Measurements from ENCODE around the gene CRMP1. TPM values are rescaled to one million over a fixed set of nuclear protein-coding genes. Genes with fewer than 3 reads are reported as not detected.

CRMP1 gene
- total RNA-seq, 2 donors from 2014 or later: not detected

DNA sequence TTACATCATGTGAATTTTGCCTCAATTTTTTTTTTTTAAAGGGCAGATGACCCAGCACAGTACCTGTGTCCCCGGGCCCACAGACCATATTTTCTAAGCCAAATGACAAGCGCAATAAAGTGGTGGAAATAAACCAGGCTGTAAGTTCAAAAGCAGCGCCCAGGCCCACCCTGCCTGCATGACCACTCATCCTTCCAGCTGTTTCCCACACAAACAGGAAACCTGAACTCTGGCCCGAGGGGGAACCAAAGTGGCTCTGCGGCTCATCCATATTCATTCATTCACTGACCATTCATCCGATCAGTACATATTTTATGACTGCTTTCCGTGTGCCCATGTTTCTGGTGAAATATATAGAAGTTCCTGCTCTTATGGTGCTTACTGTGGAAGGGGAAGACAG lies 33.7 kb upstream of the CRMP1 start:
- no peak for ATAC-seq (replicated peaks in 1 of 2)
- Mint-ChIP-seq H3K4me1 (ENCODE audit: low read depth) (no peaks in the 10 kb centered on the region), H3K27ac (no peak overlapping the region), H3K4me3 (no peak overlapping the region), H3K27me3 (ENCODE audit: low read depth) (peaks cover 6% of the 10 kb centered on the region), H3K36me3 (ENCODE audit: insufficient read depth in 2 of 2) (no peaks in the 10 kb centered on the region), H3K9me3 (no peaks in the 10 kb centered on the region)
- no peak for DNase-seq

DNA sequence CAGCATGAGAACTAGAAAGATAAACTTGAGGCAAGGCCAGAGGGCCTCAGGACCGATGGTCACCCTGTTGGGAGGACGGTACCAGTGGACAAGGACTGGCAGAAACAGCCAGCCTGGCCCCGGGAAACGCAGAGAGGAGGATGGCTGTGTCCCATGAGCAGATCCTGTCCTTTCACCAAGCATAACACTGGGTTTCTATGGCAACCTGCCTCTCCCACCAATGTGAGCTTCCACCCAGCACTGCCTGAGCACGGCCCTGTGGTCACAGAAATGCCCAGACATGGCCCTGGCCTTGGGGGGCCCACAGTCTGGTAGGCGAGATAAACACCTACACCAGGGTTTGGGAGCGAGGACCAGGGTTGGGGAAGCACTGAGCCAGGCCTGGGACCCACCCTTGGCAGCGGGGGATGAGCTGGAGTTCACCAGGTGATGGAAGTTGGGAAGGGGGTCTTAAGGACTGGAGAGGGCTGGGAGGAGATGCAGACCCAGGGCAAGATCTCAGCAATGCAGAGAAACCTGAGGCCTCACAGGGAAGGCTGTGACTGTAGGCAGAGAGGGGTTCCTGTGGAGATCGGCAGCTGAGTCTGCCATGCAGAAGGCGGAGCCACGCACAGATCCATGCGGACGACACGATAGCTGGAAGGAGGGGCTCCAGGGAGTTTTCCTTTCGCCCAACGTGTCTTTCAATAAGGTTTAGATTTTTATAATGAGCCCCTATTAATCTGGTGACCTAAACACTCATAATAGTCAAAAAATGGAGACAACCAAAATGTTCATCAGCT lies 32.7 kb upstream of the CRMP1 start:
- ATAC-seq (replicated peaks in 1 of 2) (no peak), DNase-seq (no peak)
- Mint-ChIP-seq H3K4me3 (no peak overlapping the region), H3K27ac (no peak overlapping the region), H3K4me1 (ENCODE audit: low read depth) (no peaks in the 10 kb centered on the region), H3K27me3 (ENCODE audit: low read depth) (peaks cover 10% of the 10 kb centered on the region), H3K36me3 (ENCODE audit: insufficient read depth in 2 of 2) (no peaks in the 10 kb centered on the region), H3K9me3 (no peaks in the 10 kb centered on the region)

DNA sequence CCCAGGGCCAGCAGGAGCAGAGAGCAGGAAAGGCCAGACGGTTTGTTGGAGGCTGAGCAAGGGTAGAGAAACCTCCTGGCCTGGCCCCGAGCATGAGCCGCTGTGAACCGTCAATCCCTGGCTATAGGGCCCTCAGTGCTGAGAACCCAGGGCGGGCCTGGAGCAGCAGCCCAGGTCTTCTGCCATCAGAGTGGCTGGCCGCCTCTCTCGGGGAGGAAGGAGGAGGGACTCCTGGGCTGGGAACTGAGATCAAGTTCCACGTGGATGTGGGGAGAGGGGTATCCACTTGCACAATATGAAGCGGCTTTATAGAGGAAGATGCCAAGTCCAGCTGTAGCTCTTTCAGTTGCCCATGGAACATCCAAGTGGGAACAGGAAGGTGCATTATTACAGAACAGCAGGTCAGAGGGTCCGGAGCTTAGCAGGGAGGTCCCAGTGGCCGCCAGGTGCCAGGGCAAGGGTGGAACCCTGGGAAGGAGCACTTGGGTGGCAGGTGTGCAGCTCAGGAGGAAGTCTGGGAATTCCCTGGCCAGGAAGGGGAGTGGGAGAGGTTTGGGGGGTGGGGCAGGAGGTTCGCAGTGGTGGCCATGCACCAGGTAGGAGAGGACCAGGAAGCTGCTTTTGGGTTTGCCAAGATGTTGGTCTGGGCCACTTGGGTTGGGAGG lies 31.7 kb upstream of the CRMP1 start:
- no peaks in the 10 kb centered on the region for H3K36me3 Mint-ChIP-seq (ENCODE audit: insufficient read depth in 2 of 2)
- DNase-seq (no peak), ATAC-seq (replicated peaks in 1 of 2) (no peak)
- H3K4me1 Mint-ChIP-seq (ENCODE audit: low read depth): no peaks in the 10 kb centered on the region
- no peak overlapping the region for H3K27ac Mint-ChIP-seq
- H3K4me3 Mint-ChIP-seq: no peak overlapping the region
- peaks cover 8% of the 10 kb centered on the region for H3K27me3 Mint-ChIP-seq (ENCODE audit: low read depth)
- no peaks in the 10 kb centered on the region for H3K9me3 Mint-ChIP-seq

DNA sequence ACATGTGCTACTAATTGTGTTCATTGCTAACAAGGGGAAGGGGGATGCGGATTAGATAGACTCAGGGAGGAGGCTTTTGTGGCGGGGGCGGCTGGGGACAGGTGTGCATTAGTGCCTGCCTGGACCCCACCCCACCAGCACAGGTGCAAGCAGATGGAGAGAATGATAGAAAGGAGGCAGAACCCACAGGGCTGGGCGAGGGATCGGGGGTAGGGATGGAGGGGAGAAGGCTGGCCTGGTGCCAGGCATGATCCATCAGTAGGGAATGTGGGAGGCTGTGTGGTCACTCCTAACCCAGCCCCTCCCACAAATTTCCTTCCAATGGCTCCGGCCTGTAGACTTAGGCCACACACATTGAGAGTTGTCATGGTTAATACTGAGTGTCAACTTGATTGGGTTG lies 30.5 kb upstream of the CRMP1 start:
- no peaks in the 10 kb centered on the region for H3K4me1 Mint-ChIP-seq (ENCODE audit: low read depth)
- ATAC-seq (replicated peaks in 1 of 2) (no peak), DNase-seq (no peak)
- H3K36me3 Mint-ChIP-seq (ENCODE audit: insufficient read depth in 2 of 2): no peaks in the 10 kb centered on the region
- H3K27ac Mint-ChIP-seq: no peak overlapping the region
- no peak overlapping the region for H3K4me3 Mint-ChIP-seq
- peaks cover 8% of the 10 kb centered on the region for H3K27me3 Mint-ChIP-seq (ENCODE audit: low read depth)
- no peaks in the 10 kb centered on the region for H3K9me3 Mint-ChIP-seq

DNA sequence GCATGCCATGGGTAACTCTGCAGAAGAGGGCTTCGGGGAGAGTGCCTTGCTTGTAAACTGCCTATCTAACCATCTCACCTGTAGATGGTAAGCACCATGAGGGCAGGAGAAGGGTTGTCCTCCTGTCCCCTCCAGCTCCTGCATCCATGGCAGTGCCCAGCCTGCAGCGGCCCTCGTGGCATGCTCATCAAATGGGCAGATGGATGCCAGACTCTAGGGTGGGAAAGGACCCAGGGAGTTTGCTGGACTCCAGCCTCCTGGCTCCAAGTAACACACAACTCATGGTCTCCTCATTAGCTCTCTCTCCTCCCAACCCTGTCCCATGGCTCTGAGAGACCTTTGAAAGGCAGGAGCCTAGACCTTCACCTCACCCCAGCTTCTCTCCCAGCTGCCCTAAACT lies 29.7 kb upstream of the CRMP1 start:
- peaks cover 8% of the 10 kb centered on the region for H3K27me3 Mint-ChIP-seq (ENCODE audit: low read depth)
- DNase-seq (no peak), ATAC-seq (replicated peaks in 1 of 2) (no peak)
- H3K36me3 Mint-ChIP-seq (ENCODE audit: insufficient read depth in 2 of 2): no peaks in the 10 kb centered on the region
- H3K9me3 Mint-ChIP-seq: no peaks in the 10 kb centered on the region
- no peaks in the 10 kb centered on the region for H3K4me1 Mint-ChIP-seq (ENCODE audit: low read depth)
- H3K27ac Mint-ChIP-seq: no peak overlapping the region
- H3K4me3 Mint-ChIP-seq: no peak overlapping the region

DNA sequence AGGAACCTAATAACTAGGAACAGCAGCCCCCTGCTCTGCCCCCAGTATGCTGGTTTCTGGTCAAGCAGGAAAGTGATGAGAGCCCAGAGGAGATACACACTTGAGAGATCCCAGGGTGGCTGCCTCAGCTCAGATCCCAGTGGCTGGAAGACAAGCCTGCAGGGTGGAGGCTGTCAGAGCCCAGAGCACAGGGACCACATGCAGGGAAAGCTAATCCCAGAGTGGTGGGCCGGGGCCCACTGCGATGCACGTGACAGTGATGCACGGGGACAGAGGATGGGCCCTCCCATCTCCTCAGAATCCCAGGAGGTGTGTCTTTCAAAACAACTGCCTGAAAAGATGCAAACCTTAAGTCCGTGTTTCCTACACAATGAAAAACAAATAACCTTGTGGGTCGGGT lies 29.1 kb upstream of the CRMP1 start:
- H3K4me1 Mint-ChIP-seq (ENCODE audit: low read depth): no peaks in the 10 kb centered on the region
- no peak for ATAC-seq (replicated peaks in 1 of 2)
- peaks cover 8% of the 10 kb centered on the region for H3K27me3 Mint-ChIP-seq (ENCODE audit: low read depth)
- H3K9me3 Mint-ChIP-seq: no peaks in the 10 kb centered on the region
- no peaks in the 10 kb centered on the region for H3K36me3 Mint-ChIP-seq (ENCODE audit: insufficient read depth in 2 of 2)
- H3K27ac Mint-ChIP-seq: no peak overlapping the region
- H3K4me3 Mint-ChIP-seq: no peak overlapping the region
- no peak for DNase-seq

DNA sequence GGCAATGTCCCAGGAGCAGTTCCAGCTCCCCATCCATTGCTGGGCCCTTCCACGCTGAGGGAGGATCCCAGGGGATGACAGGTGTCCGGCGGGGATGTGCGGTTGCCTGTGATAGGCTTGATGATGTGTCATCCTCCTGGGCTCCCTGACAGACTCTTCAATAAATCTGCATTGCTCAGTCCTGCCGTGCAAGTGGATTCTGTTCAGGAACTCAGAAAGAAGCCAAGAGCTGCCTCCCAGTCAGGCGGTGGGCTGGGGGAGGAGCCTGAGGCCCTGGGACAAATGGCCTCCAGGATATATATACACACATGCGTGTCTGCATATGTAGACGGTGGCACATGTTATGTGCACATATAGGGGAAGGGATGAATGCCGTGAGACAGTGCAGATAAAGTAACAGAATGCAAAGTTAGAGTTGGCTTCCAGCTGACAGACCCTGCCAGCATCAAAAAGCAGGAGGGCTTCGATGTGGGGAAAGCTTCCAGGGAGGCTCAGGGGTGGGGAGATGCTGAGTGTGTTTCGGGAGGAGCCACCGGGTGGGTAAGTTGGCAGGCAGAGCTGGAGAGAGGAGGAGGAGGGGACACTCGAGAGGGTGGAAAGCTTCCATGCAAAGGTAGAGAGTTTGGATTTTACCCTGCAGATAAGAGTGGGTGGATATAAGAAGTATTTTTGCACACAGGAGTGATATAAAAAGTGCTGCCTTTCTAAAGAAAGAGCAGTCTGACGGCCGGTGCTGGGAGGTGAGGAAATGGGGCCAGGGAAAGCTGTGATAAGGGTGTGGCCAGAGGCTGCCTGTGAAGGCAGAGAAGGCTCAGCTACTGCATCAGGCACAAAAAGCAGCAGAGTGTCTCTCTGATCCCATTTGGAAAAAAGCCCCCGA lies 28.5 kb upstream of the CRMP1 start:
- Mint-ChIP-seq H3K27ac (no peak overlapping the region), H3K9me3 (no peaks in the 10 kb centered on the region), H3K27me3 (ENCODE audit: low read depth) (peaks cover 8% of the 10 kb centered on the region), H3K4me1 (ENCODE audit: low read depth) (no peaks in the 10 kb centered on the region), H3K4me3 (no peak overlapping the region), H3K36me3 (ENCODE audit: insufficient read depth in 2 of 2) (no peaks in the 10 kb centered on the region)
- DNase-seq (no peak), ATAC-seq (replicated peaks in 1 of 2) (no peak)

DNA sequence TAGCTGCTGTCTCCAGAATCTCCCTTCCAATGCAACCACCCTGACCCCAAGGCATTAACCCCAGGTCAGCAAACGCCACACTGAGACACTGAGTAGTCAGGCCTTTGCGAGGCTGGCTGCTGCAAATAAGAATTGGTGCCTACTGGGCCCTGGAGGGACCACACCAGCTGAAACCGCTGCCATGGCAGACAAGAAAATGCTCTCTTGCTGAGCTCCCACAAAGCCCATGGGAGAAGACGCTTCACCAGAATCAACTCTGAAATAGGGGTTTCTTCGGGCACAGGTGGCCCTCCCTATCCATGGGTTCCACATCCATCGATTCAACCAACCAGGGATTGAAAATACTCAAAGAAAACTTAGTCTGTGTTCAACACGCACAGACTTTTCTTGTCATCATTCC lies 26.7 kb upstream of the CRMP1 start:
- Mint-ChIP-seq H3K27ac (no peak overlapping the region), H3K9me3 (peaks cover 0 to 3% of the 10 kb centered on the region in 2 donors), H3K36me3 (ENCODE audit: insufficient read depth in 2 of 2) (no peaks in the 10 kb centered on the region), H3K27me3 (ENCODE audit: low read depth) (peaks cover 8% of the 10 kb centered on the region), H3K4me3 (no peak overlapping the region), H3K4me1 (ENCODE audit: low read depth) (no peaks in the 10 kb centered on the region)
- ATAC-seq (replicated peaks in 1 of 2) (no peak), DNase-seq (no peak)

DNA sequence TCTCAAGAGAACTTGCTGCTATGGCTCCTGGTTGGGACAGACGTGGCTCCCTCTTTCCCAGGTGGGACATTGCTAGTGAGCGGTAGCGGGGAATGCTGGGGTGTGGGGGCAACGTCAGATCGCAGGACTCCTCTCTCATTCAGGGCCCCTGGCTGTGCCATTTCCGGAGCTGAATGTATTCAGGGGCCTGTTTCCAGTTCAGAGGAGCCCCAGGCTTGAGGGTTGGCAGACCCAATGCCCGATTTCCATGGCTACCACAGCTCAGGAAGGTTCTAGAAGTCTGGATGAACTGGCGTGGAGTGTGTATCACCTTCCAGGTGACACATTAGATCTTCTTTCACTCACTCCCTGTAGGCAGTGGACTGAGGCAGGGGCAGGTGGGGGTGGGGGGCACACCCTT lies 26.2 kb upstream of the CRMP1 start:
- DNase-seq (no peak), ATAC-seq (replicated peaks in 1 of 2) (no peak)
- H3K4me1 Mint-ChIP-seq (ENCODE audit: low read depth): no peaks in the 10 kb centered on the region
- H3K4me3 Mint-ChIP-seq: no peak overlapping the region
- H3K9me3 Mint-ChIP-seq: peaks cover 0 to 3% of the 10 kb centered on the region in 2 donors
- H3K27ac Mint-ChIP-seq: no peak overlapping the region
- no peaks in the 10 kb centered on the region for H3K36me3 Mint-ChIP-seq (ENCODE audit: insufficient read depth in 2 of 2)
- peaks cover 8% of the 10 kb centered on the region for H3K27me3 Mint-ChIP-seq (ENCODE audit: low read depth)

DNA sequence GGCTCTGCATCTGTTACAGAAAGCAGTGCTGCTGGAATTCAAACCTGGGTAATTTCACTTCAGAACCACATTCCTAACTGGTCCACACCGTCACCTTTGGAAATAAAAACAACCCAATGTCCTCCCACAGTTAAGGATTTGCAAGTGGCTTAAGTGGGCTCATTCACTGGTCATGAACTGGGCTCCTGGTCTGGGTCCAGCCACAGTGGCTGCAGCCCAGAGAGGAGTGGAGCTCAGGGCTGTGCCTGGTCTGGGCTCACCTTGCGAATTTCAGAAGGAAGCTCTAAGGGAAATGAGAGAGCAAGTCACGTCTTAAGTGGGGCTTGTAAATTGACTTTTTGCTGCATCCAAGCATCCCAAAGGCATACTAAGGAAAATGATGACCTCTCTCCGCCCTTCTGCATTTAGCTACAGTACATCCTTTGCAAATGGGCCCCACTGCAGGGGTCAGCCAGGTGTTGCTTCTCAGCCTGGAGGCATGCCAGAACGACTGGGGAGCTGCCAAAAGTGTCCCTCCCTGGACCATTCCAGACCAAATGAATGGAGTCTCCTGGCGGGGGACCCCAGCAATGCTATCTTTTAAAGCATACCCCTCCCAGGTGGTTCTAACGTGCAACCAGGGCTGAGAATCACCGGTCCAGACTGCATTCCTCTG lies 25.6 kb upstream of the CRMP1 start:
- ATAC-seq (replicated peaks in 1 of 2) (no peak), DNase-seq (no peak)
- H3K4me1 Mint-ChIP-seq (ENCODE audit: low read depth): no peaks in the 10 kb centered on the region
- no peak overlapping the region for H3K4me3 Mint-ChIP-seq
- no peak overlapping the region for H3K27ac Mint-ChIP-seq
- peaks cover 0 to 3% of the 10 kb centered on the region in 2 donors for H3K9me3 Mint-ChIP-seq
- H3K36me3 Mint-ChIP-seq (ENCODE audit: insufficient read depth in 2 of 2): no peaks in the 10 kb centered on the region
- peaks cover 8% of the 10 kb centered on the region for H3K27me3 Mint-ChIP-seq (ENCODE audit: low read depth)

DNA sequence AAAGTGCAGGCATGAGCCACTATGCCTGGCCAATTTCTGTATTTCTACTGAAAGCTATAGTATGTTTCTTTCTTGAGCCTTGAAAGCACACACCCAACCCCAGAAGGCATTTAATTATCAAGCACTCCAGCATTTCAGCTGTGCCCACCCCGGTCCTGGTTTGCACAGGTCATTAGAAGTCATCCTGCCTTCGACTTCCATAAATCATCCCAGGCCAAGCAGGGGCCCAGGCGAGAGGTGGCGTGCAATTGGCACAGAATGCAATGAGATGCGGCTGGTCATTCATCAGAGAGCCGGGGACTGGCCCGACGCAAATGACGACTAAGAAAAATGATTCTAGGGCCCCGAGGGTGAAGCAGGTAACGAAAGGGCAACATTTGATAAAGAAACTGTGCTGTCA lies 24.8 kb upstream of the CRMP1 start:
- peaks cover 0 to 3% of the 10 kb centered on the region in 2 donors for H3K9me3 Mint-ChIP-seq
- H3K4me3 Mint-ChIP-seq: no peak overlapping the region
- no peak for DNase-seq
- no peak overlapping the region for H3K27ac Mint-ChIP-seq
- H3K36me3 Mint-ChIP-seq (ENCODE audit: insufficient read depth in 2 of 2): no peaks in the 10 kb centered on the region
- no peaks in the 10 kb centered on the region for H3K4me1 Mint-ChIP-seq (ENCODE audit: low read depth)
- no peak for ATAC-seq (replicated peaks in 1 of 2)
- peaks cover 8% of the 10 kb centered on the region for H3K27me3 Mint-ChIP-seq (ENCODE audit: low read depth)

DNA sequence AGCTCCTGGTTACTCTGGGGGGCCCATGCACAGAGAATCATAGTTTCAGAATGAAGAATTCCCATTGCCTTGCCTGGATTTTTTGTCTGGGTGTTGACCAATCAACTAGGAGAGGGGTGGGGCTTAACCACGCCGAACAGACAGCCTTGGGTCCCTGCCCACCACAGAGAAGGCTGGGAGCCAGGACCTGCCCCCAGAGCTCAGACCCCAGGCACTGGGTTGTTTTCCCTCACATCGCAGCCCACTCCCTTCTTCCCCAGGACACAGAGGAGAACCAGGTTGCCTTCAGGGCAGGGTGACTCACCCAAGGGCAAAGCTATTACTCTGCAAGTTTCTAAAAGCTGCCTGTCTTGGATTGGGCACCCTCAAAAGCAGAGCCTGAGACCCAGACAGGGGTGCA lies 23.3 kb upstream of the CRMP1 start:
- no peak overlapping the region for H3K27ac Mint-ChIP-seq
- peaks cover 2 to 3% of the 10 kb centered on the region in 2 donors for H3K9me3 Mint-ChIP-seq
- DNase-seq (no peak), ATAC-seq (replicated peaks in 1 of 2) (no peak)
- H3K4me1 Mint-ChIP-seq (ENCODE audit: low read depth): no peaks in the 10 kb centered on the region
- peaks cover 0 to 2% of the 10 kb centered on the region in 2 donors for H3K36me3 Mint-ChIP-seq (ENCODE audit: insufficient read depth in 2 of 2)
- peaks cover 3% of the 10 kb centered on the region for H3K27me3 Mint-ChIP-seq (ENCODE audit: low read depth)
- H3K4me3 Mint-ChIP-seq: no peak overlapping the region

DNA sequence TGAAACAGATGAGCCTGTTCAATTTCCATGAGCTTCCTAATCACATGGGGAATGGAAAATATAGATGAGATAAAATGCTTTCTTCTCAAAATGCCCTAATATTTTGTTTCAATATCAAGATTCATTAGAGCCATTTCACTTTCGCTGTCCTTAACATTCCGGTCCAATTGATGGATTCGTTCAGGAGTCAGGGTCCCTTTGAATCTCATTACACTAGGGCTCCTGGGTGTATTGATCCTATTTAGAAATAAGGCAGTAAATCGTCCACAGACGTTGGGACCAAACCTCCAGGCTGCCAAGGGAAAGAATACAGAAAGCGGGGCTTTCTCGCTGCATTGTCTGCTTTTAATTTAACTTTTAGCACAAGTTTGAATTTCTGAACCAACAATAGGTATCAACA lies 20.6 kb upstream of the CRMP1 start:
- ATAC-seq (replicated peaks in 1 of 2) (no peak), DNase-seq (no peak)
- no peak overlapping the region for H3K27ac Mint-ChIP-seq
- H3K4me1 Mint-ChIP-seq (ENCODE audit: low read depth): no peaks in the 10 kb centered on the region
- peaks cover 2 to 11% of the 10 kb centered on the region in 2 donors for H3K9me3 Mint-ChIP-seq
- H3K4me3 Mint-ChIP-seq: no peak overlapping the region
- H3K36me3 Mint-ChIP-seq (ENCODE audit: insufficient read depth in 2 of 2): peaks cover 0 to 2% of the 10 kb centered on the region in 2 donors
- no peaks in the 10 kb centered on the region for H3K27me3 Mint-ChIP-seq (ENCODE audit: low read depth)

Measured in activated T-cell treated with anti-CD3 and anti-CD28 coated beads, Interleukin-2, amount 50 U/mL, for 72 hours (primary cell).